Epithelial cell of proximal tubule (primary cell): ENCODE results near the gene FAM83C. TPM values are rescaled to one million over a fixed set of nuclear protein-coding genes. Genes with fewer than 3 reads are reported as not detected.

Source experiments
- DNase-seq: peaks from one replicate; pipeline ENCODE4 v3.0.0-alpha.2; 2011; ENCODE audit warnings: low read depth
- H3K4me3 ChIP-seq: 2 replicates; pipeline ENCODE4 v1.5.1; 2011; ENCODE audit warnings: low read depth, mild to moderate bottlenecking, low read length
- total RNA-seq: library from RNA; depleted of rRNA; stranded (reverse); fragments of >200 nt; gene quantifications from 2 replicates; pipeline ENCODE4 v1.2.3, GENCODE V29; 2015
- TF ChIP-seq, protein P1 (sequence below): conservative IDR thresholded peaks from 2 replicates; pipeline ENCODE4 v1.5.1; 2012; ENCODE audit warnings: low read depth, mild to moderate bottlenecking, low read length

FAM83C gene
- total RNA-seq, 1 donor from 2014 or later, result not detected

- TF ChIP-seq, protein P1, sequence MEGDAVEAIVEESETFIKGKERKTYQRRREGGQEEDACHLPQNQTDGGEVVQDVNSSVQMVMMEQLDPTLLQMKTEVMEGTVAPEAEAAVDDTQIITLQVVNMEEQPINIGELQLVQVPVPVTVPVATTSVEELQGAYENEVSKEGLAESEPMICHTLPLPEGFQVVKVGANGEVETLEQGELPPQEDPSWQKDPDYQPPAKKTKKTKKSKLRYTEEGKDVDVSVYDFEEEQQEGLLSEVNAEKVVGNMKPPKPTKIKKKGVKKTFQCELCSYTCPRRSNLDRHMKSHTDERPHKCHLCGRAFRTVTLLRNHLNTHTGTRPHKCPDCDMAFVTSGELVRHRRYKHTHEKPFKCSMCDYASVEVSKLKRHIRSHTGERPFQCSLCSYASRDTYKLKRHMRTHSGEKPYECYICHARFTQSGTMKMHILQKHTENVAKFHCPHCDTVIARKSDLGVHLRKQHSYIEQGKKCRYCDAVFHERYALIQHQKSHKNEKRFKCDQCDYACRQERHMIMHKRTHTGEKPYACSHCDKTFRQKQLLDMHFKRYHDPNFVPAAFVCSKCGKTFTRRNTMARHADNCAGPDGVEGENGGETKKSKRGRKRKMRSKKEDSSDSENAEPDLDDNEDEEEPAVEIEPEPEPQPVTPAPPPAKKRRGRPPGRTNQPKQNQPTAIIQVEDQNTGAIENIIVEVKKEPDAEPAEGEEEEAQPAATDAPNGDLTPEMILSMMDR, result no peak
- H3K4me3 ChIP-seq, result no peak overlapping the region
- DNase-seq, result no peak
These were observed 34.5 kb upstream of the FAM83C start for GRCh38 chr20:35326740-35327073.

GRCh38 chr20:35326021-35326739, 34.0 kb upstream of the FAM83C start:
- H3K4me3 ChIP-seq, result no peak overlapping the region
- TF ChIP-seq, protein P1, result no peak
- DNase-seq, result no peak

GRCh38 chr20:35325401-35325800, 33.2 kb upstream of the FAM83C start:
- TF ChIP-seq, protein P1, result no peak
- H3K4me3 ChIP-seq, result no peak overlapping the region
- DNase-seq, result no peak

- peak; percentile 77 for DNase-seq
- no peak overlapping the region for H3K4me3 ChIP-seq
These were observed 28.3 kb upstream of the FAM83C start for GRCh38 chr20:35320396-35321126.

DNA sequence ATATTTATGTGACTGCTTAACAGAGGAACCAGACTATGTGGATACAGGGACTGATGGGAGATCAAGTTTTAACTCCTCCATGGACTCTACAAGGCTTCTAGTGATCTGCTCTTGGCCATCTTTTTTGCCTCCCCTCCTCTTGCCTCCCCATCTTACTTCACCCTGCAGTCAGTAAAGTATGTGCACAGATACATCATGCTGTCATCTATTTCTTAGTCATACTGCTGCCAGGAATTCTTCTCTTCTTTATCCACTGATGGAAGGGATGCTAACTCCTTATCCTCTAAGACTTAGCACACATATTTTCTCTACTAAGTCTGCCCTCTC, 27.6 kb upstream of the FAM83C start:
- DNase-seq, result no peak
- TF ChIP-seq, protein P1, result no peak
- no peak overlapping the region for H3K4me3 ChIP-seq

More at GRCh38 chr20:35320396-35321126, 28.3 kb upstream of the FAM83C start:
- TF ChIP-seq, protein P1, result no peak

- DNase-seq, result peak; percentile 56
These were observed 27.1 kb upstream of the FAM83C start for GRCh38 chr20:35319192-35319870.

More at GRCh38 chr20:35319192-35319870, 27.1 kb upstream of the FAM83C start:
- H3K4me3 ChIP-seq, result no peak overlapping the region
- TF ChIP-seq, protein P1, result no peak
